Measurements from ENCODE around the gene ATG4B. TPM values are rescaled to one million over a fixed set of nuclear protein-coding genes. Genes with fewer than 3 reads are reported as not detected.
A peak's percentile ranks its signal among the peaks of the same experiment; 100 is the strongest.

The ATG4B gene
- total and polyA plus RNA-seq, 9 of the 15 experiments (the other 6 are each of a cell fraction or from before 2014, with no cell fraction given), result 5.9 to 58.8 (median 35.6) TPM

DNA sequence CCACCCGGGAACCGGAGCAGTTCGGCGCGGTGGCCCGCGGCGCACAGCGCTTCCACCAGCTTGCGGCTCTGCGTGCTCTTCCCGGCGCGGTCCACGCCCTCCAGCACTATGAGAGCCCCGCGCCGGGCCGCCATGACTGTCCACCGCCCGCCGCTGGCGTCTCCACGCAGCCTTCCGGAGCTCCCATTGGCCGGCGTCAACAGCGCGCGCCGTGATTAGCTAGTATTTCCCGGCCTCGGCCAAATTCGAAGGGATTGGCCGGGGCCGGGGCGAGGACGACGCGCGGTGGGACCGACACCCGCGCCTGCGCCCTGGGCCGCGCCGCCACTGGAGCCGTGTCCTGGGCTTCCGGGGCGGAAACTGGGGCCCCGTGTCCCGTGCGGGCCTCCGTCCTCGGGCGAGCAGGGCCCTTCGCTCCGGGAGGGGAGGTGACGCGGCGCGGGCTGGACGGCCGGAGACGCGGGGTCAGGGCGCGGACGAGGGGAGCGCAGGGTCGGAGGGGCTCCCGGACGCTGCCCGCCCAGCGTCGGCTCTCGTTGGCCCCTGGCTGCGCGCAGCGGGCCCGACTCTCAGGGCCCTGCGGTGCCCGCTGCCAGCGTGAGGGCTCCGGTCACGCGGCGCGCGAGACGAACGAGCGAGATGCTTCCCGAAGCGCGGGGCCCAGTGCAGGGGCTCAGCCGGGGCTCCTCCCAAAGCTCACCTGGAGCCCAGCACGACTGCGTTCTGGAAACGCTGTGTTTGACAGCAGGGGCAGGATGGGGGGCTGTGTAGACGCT lies 49.3 kb downstream of the ATG4B start, which contains the start of gene DTYMK (continued):
- TF ChIP-seq, protein P1, sequence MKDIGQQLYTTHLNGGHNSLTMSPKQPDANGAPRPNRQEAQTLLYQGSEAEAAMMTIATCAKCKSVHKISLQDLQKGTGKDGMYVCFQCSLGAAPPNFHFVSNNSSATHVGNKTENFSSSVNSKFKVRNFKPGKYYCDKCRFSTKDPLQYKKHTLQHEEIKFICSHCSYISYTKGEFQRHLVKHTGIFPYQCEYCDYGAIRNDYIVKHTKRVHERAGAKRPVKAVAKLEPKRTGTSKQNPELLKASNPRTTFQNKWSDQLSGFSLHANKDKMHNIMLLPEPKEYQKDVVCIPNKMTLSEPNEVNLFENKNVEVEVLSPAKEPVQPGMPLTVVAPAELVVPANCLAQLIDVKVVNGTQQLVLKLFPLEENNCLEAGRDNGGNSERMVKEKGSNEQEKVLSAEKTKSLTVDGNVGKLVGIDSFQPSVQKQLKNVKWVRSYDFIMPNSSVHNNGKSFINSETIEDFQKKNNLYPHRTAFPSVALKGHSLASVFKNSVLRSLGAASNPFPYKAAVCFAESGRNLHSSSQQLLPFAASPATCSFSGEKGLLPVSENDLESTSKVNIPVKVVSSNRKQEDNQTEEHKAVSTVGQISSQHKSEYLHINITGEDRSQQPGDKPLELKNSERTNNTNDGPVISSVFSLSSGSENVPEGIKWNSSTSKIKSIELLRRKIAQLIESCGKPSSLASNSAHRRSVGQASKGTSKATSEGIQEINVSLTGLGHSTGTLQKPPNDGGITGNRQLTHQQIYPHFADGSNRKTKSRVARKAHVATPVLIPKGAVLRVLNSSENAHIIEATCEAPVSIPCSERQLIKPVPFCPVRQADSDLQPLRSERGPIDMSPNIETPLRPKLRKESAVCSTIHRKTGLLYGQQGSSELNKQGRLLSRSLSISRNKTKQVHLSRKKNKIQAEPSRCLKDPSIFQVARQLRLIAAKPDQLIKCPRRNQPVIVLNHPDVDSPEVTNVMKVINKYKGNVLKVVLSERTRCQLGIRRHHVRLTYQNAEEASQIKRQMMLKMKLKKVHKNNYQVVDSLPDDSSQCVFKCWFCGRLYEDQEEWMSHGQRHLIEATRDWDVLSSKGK (CRISPR knock-in tag; IDR thresholded peaks at IDR 0.05), result no peak
- TF ChIP-seq HMGN3 (IDR thresholded peaks at IDR 0.05; ENCODE audit: borderline replicate concordance, extremely low read depth, insufficient read length, low read depth, low read length), result peak; percentile 51
- no peak for TF ChIP-seq ZNF668 (CRISPR knock-in tag; IDR thresholded peaks at IDR 0.05)
- TF ChIP-seq POU5F1 (IDR thresholded peaks at IDR 0.05; ENCODE audit: borderline replicate concordance, low read depth, low read length, partially characterized antibody), result peak; percentile 84
- TF ChIP-seq, protein P2, sequence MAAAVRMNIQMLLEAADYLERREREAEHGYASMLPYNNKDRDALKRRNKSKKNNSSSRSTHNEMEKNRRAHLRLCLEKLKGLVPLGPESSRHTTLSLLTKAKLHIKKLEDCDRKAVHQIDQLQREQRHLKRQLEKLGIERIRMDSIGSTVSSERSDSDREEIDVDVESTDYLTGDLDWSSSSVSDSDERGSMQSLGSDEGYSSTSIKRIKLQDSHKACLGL (CRISPR knock-in tag; IDR thresholded peaks at IDR 0.05; ENCODE audit: borderline replicate concordance, poor library complexity, severe bottlenecking), result no peak
- TF ChIP-seq, protein P3, sequence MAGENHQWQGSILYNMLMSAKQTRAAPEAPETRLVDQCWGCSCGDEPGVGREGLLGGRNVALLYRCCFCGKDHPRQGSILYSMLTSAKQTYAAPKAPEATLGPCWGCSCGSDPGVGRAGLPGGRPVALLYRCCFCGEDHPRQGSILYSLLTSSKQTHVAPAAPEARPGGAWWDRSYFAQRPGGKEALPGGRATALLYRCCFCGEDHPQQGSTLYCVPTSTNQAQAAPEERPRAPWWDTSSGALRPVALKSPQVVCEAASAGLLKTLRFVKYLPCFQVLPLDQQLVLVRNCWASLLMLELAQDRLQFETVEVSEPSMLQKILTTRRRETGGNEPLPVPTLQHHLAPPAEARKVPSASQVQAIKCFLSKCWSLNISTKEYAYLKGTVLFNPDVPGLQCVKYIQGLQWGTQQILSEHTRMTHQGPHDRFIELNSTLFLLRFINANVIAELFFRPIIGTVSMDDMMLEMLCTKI (IDR thresholded peaks at IDR 0.05; ENCODE audit: partially characterized antibody), result no peak
- TF ChIP-seq ADNP (tag; IDR thresholded peaks at IDR 0.05), result no peak
- peak; percentile 1; the same call in 1 of the 2 replicates for TF ChIP-seq TCF3 (CRISPR knock-in tag; IDR thresholded peaks at IDR 0.05)
- peak; percentile 84 for TF ChIP-seq ZFX (CRISPR knock-in tag; IDR thresholded peaks at IDR 0.05)
- TF ChIP-seq MYC (IDR thresholded peaks at IDR 0.05; ENCODE audit: low read depth, low read length), result peak; percentile 44; the same call in 1 of the 2 replicates
- no peak for TF ChIP-seq MYC (CRISPR knock-in tag; IDR thresholded peaks at IDR 0.05; ENCODE audit: borderline replicate concordance, low read depth)
- TF ChIP-seq MYNN (IDR thresholded peaks at IDR 0.05), result no peak
- TF ChIP-seq MYNN (CRISPR knock-in tag; IDR thresholded peaks at IDR 0.05), result no peak
- no peak for TF ChIP-seq ZNF586 (CRISPR knock-in tag; conservative IDR thresholded peaks at IDR 0.05)
- 0 out of 2 replicates have a peak, but pooled peaks have one; percentile 8 for TF ChIP-seq GTF2E2 (tag; IDR thresholded peaks at IDR 0.05)
- TF ChIP-seq SAP30 (IDR thresholded peaks at IDR 0.05; ENCODE audit: borderline replicate concordance, insufficient read depth, low read depth, low read length, poor library complexity, severe bottlenecking), result peak; percentile 13
- TF ChIP-seq ZBTB7A (IDR thresholded peaks at IDR 0.05; ENCODE audit: borderline replicate concordance, control insufficient read depth, low read depth, low read length), result peak; percentile 48; the same call in 1 of the 2 replicates
- peak; percentile 81 for TF ChIP-seq CCNT2 (IDR thresholded peaks at IDR 0.05; ENCODE audit: borderline replicate concordance, extremely low read depth, insufficient read length, low read depth, low read length)
- TF ChIP-seq POLR2A (conservative IDR thresholded peaks at IDR 0.05), result peak; percentile 73
- TF ChIP-seq NR3C1 (CRISPR knock-in tag; IDR thresholded peaks at IDR 0.05), result 0 out of 2 replicates have a peak, but pooled peaks have one; percentile 53
- peak; percentile 70 for TF ChIP-seq MYBL2 (IDR thresholded peaks at IDR 0.05; ENCODE audit: low read depth)
- no peak for TF ChIP-seq MYBL2 (CRISPR knock-in tag; IDR thresholded peaks at IDR 0.05; ENCODE audit: borderline replicate concordance)
